Transverse colon (tissue), 4 donors: ENCODE results near the gene SV2A. TPM values are rescaled to one million over a fixed set of nuclear protein-coding genes. Genes with fewer than 3 reads are reported as not detected.
"Not testable (repeated sequence)": the region's sequence is repeated elsewhere in the genome, so short reads cannot be mapped to it uniquely, and the experiment has no call there.

Experiments
- DNase-seq: peaks from one replicate; pipeline ENCODE4 v3.0.0-alpha.2; 2019
- H3K27ac ChIP-seq, 4 donors: fragments of 200-600 bp; sonication (generic); 2 replicates each; pipeline ENCODE4 v1.5.1; 2016 to 2018; ENCODE audit warnings: inconsistent platforms in 4 of 4
- H3K27me3 ChIP-seq: fragments of 200-600 bp; sonication (generic); 2 replicates; pipeline ENCODE4 v1.5.1; 2017; ENCODE audit warnings: inconsistent platforms
- H3K36me3 ChIP-seq, 4 donors: fragments of 200-600 bp; sonication (generic); 2 replicates each; pipeline ENCODE4 v1.5.1; 2017 to 2019; ENCODE audit warnings: inconsistent platforms in 4 of 4
- H3K4me1 ChIP-seq, 4 donors: fragments of 200-600 bp; sonication (generic); 2 replicates each; pipeline ENCODE4 v1.5.1; 2017 to 2020; ENCODE audit warnings: inconsistent platforms in 4 of 4
- H3K4me3 ChIP-seq, 4 donors: fragments of 200-600 bp; sonication (generic); 1 replicate in 1 of 4; 2 replicates in 3 of 4; pipeline versions ENCODE4 v1.5.1 to v1.6.1; 2017 to 2019; ENCODE audit warnings: inconsistent platforms in 4 of 4
- H3K9me3 ChIP-seq, 2 donors: fragments of 200-600 bp; sonication (generic); 2 replicates each; pipeline ENCODE4 v1.5.1; 2017 to 2019; ENCODE audit warnings: inconsistent platforms in 2 of 2
- CTCF ChIP-seq, 5 experiments: fragments of 200-600 bp in 3 of 5; fragments of 450-650 bp in 2 of 5; sonication (generic) in 3 of 5; IDR thresholded peaks; 1 replicate in 2 of 5; 2 replicates in 3 of 5; pipeline ENCODE4 v1.5.1; 2016 to 2017; ENCODE audit warnings: antibody characterized with exemption in 5 of 5, inconsistent platforms in 3 of 5, mild to moderate bottlenecking in 2 of 5, moderate library complexity in 1 of 5
- EP300 ChIP-seq: sonication (generic); formaldehyde crosslinking; IDR thresholded peaks from one replicate; pipeline ENCODE4 v1.6.1; 2017; ENCODE audit warnings: antibody characterized with exemption, low read depth
- POLR2A ChIP-seq: fragments of 450-650 bp; IDR thresholded peaks from one replicate; pipeline ENCODE4 v1.6.1; 2016; ENCODE audit warnings: antibody characterized with exemption, mild to moderate bottlenecking, moderate library complexity
- POLR2AphosphoS5 ChIP-seq, 3 donors: sonication (generic); formaldehyde crosslinking; IDR thresholded peaks; one replicate each; pipeline ENCODE4 v1.6.1; 2016; ENCODE audit warnings: antibody characterized with exemption in 3 of 3
- WGBS, 2 donors: methylation state at CpG; one replicate each; pipeline ENCODE4 v1.1.5; 2018; ENCODE audit warnings: low coverage in 1 of 2; 5-methylcytosine and 5-hydroxymethylcytosine counted together
- in situ Hi-C, 4 donors: fragments of 200-750 bp; cut with MboI; loops; one replicate each; pipeline versions ENCODE4 v1.15.0 to v1.15.1; 2017; ENCODE audit warnings: low sequenced_read_pairs in 3 of 4, low pct_ligation_motif_present in 1 of 4, low pct_unique_long_range_greater_than_20kb in 1 of 4
- intact Hi-C: fragments of 100-400 bp; cut with DNase I; formaldehyde crosslinking; loops from one replicate; pipeline ENCODE4 v1.15.1; 2023; ENCODE audit warnings: low total_unique reads
- total RNA-seq, 4 donors: library from RNA; depleted of rRNA; stranded (reverse); fragments of >200 nt; gene quantifications; one replicate each; pipeline ENCODE4 v1.1.0, GENCODE V29; 2016

Gene SV2A
- total RNA-seq, 4 donors from 2014 or later, result 0.40 to 2.5 (median 1.5) TPM

GRCh38 chr1:149940427-149940826 is 22.8 kb upstream of the SV2A start:
- no peak for DNase-seq
- in situ Hi-C loops, result no loop called here
- H3K27me3 ChIP-seq, result no peaks in the 10 kb centered on the region
- peak overlapping the region in 3 of 4 donors; percentile 90 to 96 (median 96) for H3K27ac ChIP-seq
- no peak for TF ChIP-seq POLR2A
- peaks cover 0 to 6% (median 0%) of the 10 kb centered on the region in 4 donors for H3K36me3 ChIP-seq
- intact Hi-C loops, result no loop called here
- WGBS, 2 donors, result 90 to 100% methylated on average over 1 to 3 of the region's 3 CpGs
- H3K4me3 ChIP-seq, result no peak overlapping the region
- H3K9me3 ChIP-seq, result no peaks in the 10 kb centered on the region
- H3K4me1 ChIP-seq, result peaks cover 30 to 72% (median 37%) of the 10 kb centered on the region in 4 donors

GRCh38 chr1:149938668-149939003 is 21.0 kb upstream of the SV2A start:
- 0 to 28% methylated on average over 2 to 13 of the region's 13 CpGs for WGBS, 2 donors
- H3K9me3 ChIP-seq, intact Hi-C loops, DNase-seq, H3K36me3 ChIP-seq, H3K27me3 ChIP-seq, in situ Hi-C loops: not testable (repeated sequence)
- Histone ChIP-seq H3K27ac (peak overlapping the region; percentile 90 to 96 (median 94)), H3K4me3 (peak overlapping the region in 2 of 4 donors; percentile 17 to 37), H3K4me1 (peaks cover 31 to 90% (median 46%) of the 10 kb centered on the region in 4 donors)

GRCh38 chr1:149937759-149938158 is 20.1 kb upstream of the SV2A start:
- no peaks in the 10 kb centered on the region for H3K36me3 ChIP-seq
- DNase-seq, result no peak
- in situ Hi-C loops, result no loop called here
- intact Hi-C loops, result no loop called here
- TF ChIP-seq EP300, result no peak
- no peak for TF ChIP-seq CTCF (IDR thresholded peaks at IDR 0.05)
- no peak for TF ChIP-seq POLR2AphosphoS5 (IDR thresholded peaks at IDR 0.05)
- TF ChIP-seq POLR2A, result no peak
- peak overlapping the region; percentile 90 to 96 (median 94) for H3K27ac ChIP-seq
- no peaks in the 10 kb centered on the region for H3K27me3 ChIP-seq
- no peaks in the 10 kb centered on the region for H3K9me3 ChIP-seq
- H3K4me3 ChIP-seq, result peak overlapping the region in 1 of 4 donors; percentile 79
- H3K4me1 ChIP-seq, result peaks cover 31 to 92% (median 53%) of the 10 kb centered on the region in 4 donors

GRCh38 chr1:149936992-149937705 is 19.5 kb upstream of the SV2A start:
- H3K27ac ChIP-seq, result peak overlapping the region; percentile 90 to 96 (median 94)
- in situ Hi-C loops, result no loop called here
- H3K4me1 ChIP-seq, result peaks cover 29 to 89% (median 52%) of the 10 kb centered on the region in 4 donors
- DNase-seq, result peak; percentile 72
- H3K27me3 ChIP-seq, result no peaks in the 10 kb centered on the region
- no peaks in the 10 kb centered on the region for H3K36me3 ChIP-seq
- intact Hi-C loops, result no loop called here
- TF ChIP-seq POLR2A, result peak; percentile 87
- no peak for TF ChIP-seq EP300
- peak; percentile 85 to 97 (median 97) for TF ChIP-seq POLR2AphosphoS5 (IDR thresholded peaks at IDR 0.05)
- WGBS, 2 donors, result 17 to 20% methylated on average over 5 to 8 of the region's 8 CpGs
- peak overlapping the region; percentile 49 to 79 (median 64) for H3K4me3 ChIP-seq
- no peaks in the 10 kb centered on the region for H3K9me3 ChIP-seq

- peak; percentile 80 for TF ChIP-seq POLR2A
- TF ChIP-seq EP300, result no peak
- peak; percentile 47 to 85 (median 67) for TF ChIP-seq POLR2AphosphoS5 (IDR thresholded peaks at IDR 0.05)
- TF ChIP-seq CTCF (IDR thresholded peaks at IDR 0.05), result no peak
- intact Hi-C loops (no loop called here), in situ Hi-C loops (no loop called here)
- DNase-seq, result peak; percentile 63
- 10 to 18% methylated on average over 2 to 18 of the region's 18 CpGs for WGBS, 2 donors
- H3K27me3 ChIP-seq, result no peaks in the 10 kb centered on the region
- peak within 1 kb of the TSS; percentile 49 to 79 (median 64) for H3K4me3 ChIP-seq
- no peaks in the 10 kb centered on the region for H3K36me3 ChIP-seq
- peak within 1 kb of the TSS; percentile 90 to 96 (median 94) for H3K27ac ChIP-seq
- peaks cover 24 to 89% (median 55%) of the 10 kb centered on the region in 4 donors for H3K4me1 ChIP-seq
- H3K9me3 ChIP-seq, result no peaks in the 10 kb centered on the region
These were observed 18.7 kb upstream of the SV2A start, which contains the start of gene MTMR11 for GRCh38 chr1:149936170-149936991. Gene MTMR11, minus strand, starts transcription at chr1:149936879. Its CDS starts 232 bp downstream, at chr1:149936647.
